HCT116 (cell line): ENCODE measurements around the gene TMC3.

Experiments
- CBX3 ChIP-seq: IDR thresholded peaks from 2 replicates; pipeline ENCODE4 v1.6.1; 2012; ENCODE audit warnings: low read depth
- CEBPB ChIP-seq: IDR thresholded peaks from 2 replicates; pipeline ENCODE4 v1.6.1; 2012; ENCODE audit warnings: low read depth
- CTCF ChIP-seq, 3 experiments: fragments of 200-600 bp in 1 of 3; sonication (generic) in 1 of 3; IDR thresholded peaks in 2 of 3; conservative IDR thresholded peaks in 1 of 3; 2 replicates each; pipeline ENCODE4 v1.5.1; 2012 to 2017; ENCODE audit warnings: low read depth in 2 of 3, low read length in 2 of 3, antibody characterized with exemption in 1 of 3, borderline replicate concordance in 1 of 3, control low read depth in 1 of 3, mild to moderate bottlenecking in 1 of 3, mixed read lengths in 1 of 3, mixed run types in 1 of 3, moderate library complexity in 1 of 3; ENCODE audit not compliant: insufficient read depth in 1 of 3
- EZH2 ChIP-seq: fragments of 200-600 bp; sonication (generic); IDR thresholded peaks from 2 replicates; pipeline ENCODE4 v1.6.1; 2017; ENCODE audit warnings: antibody characterized with exemption, mixed run types
- EZH2phosphoT487 ChIP-seq: fragments of 200-600 bp; IDR thresholded peaks from 2 replicates; pipeline ENCODE4 v1.6.1; 2018; ENCODE audit warnings: antibody characterized with exemption, borderline replicate concordance
- JUND ChIP-seq: IDR thresholded peaks from 2 replicates; pipeline ENCODE4 v1.6.1; 2012
- MAX ChIP-seq: IDR thresholded peaks from 2 replicates; pipeline ENCODE4 v1.6.1; 2012
- POLR2A ChIP-seq: IDR thresholded peaks from 2 replicates; pipeline ENCODE4 v1.7.0; 2011; ENCODE audit warnings: borderline replicate concordance; ENCODE audit not compliant: insufficient read depth, insufficient read length; ENCODE audit errors: extremely low read depth
- POLR2AphosphoS5 ChIP-seq: IDR thresholded peaks from 2 replicates; pipeline ENCODE4 v1.6.1; 2011; ENCODE audit warnings: mild to moderate bottlenecking, low read depth, low read length, moderate library complexity
- RAD21 ChIP-seq: IDR thresholded peaks from 2 replicates; pipeline ENCODE4 v1.6.1; 2012; ENCODE audit warnings: low read depth, mild to moderate bottlenecking
- REST ChIP-seq: IDR thresholded peaks from 2 replicates; pipeline ENCODE4 v1.6.1; 2012; ENCODE audit warnings: low read depth
- TCF7L2 ChIP-seq: IDR thresholded peaks from 2 replicates; pipeline ENCODE4 v1.7.0; 2011; ENCODE audit warnings: borderline replicate concordance, inconsistent platforms; ENCODE audit not compliant: insufficient read depth, insufficient read length; ENCODE audit errors: extremely low read depth
- YY1 ChIP-seq: IDR thresholded peaks from 2 replicates; pipeline ENCODE4 v1.6.1; 2011; ENCODE audit warnings: low read length, low read depth, moderate library complexity, mild to moderate bottlenecking; ENCODE audit not compliant: insufficient replicate concordance; ENCODE audit errors: extremely low read depth

DNA sequence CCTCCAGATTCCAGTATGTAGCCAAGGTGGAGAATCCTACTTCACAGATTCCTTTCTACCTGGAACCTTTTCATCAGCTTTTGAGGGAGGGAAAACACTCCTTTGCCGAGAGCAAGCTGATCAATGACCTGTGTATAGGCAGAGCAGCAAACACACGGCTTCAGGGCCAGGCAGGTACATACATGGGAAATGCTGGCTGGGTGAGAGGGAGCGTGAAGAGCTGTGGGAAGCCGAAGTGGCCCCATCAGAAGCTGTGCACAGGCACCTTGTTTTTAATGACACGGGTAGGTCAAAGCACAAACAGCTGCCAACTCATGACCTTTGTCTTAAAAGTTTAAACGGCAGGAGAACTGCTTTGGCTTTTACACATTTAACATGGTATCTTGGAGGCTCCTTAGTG, 75.4 kb downstream of the TMC3 start:
- TF ChIP-seq MAX (no peak), CEBPB (no peak), RAD21 (no peak), EZH2 (no peak), TCF7L2 (no peak), CTCF (IDR thresholded peaks at IDR 0.05 in 2 of 3, conservative IDR thresholded peaks at IDR 0.05 in 1 of 3; ENCODE audit: borderline replicate concordance in 1 of 3, insufficient read depth in 1 of 3, low read depth in 2 of 3, low read length in 2 of 3) (no peak), EZH2phosphoT487 (no peak), CBX3 (no peak), POLR2A (no peak), REST (no peak), YY1 (no peak), JUND (no peak), POLR2AphosphoS5 (no peak)
